ENCODE results near the gene MYO3B. TPM values are rescaled to one million over a fixed set of nuclear protein-coding genes. Genes with fewer than 3 reads are reported as not detected.

The MYO3B gene
- polyA plus RNA-seq, 1 donor (not counting 4 experiments of a cell fraction or from before 2014, with no cell fraction given), result 4.4 TPM

- dilution Hi-C loops (cut with MboI; ENCODE audit: extremely low pct_ligation_motif_present, low sequenced_read_pairs), result no loop called here
- TF ChIP-seq CTCF (optimal IDR thresholded peaks at IDR 0.05 in 1 of 3, IDR thresholded peaks at IDR 0.05 in 1 of 3, conservative IDR thresholded peaks at IDR 0.05 in 1 of 3; ENCODE audit: extremely low read depth in 1 of 3, insufficient read depth in 2 of 3, low read length in 3 of 3) (no peak), EZH2 (IDR thresholded peaks at IDR 0.05; ENCODE audit: low read length) (no peak)
- Histone ChIP-seq H4K20me1 (ENCODE audit: control insufficient read depth, extremely low read depth, insufficient read depth, low read length) (no peaks in the 10 kb centered on the region), H3K4me3 (ENCODE audit: control insufficient read depth in 2 of 3, extremely low read depth in 1 of 3, insufficient read depth in 2 of 3, low read depth in 1 of 3, low read length in 3 of 3) (no peak overlapping the region), H3K27ac (ENCODE audit: control insufficient read depth, insufficient read depth, low read length) (no peak overlapping the region), H3K9me3 (ENCODE audit: control insufficient read depth, low read depth, low read length) (no peaks in the 10 kb centered on the region), H3K27me3 (ENCODE audit: control insufficient read depth, extremely low read depth, insufficient read depth, low read length) (peaks cover 11% of the 10 kb centered on the region), H3K36me3 (ENCODE audit: control insufficient read depth in 2 of 2, extremely low read depth in 1 of 2, insufficient read depth in 2 of 2, low read length in 2 of 2) (no peaks in the 10 kb centered on the region), H2AFZ (ENCODE audit: control insufficient read depth, low read length) (no peak overlapping the region), H3K4me1 (ENCODE audit: control insufficient read depth, extremely low read depth, insufficient read depth, low read length) (no peaks in the 10 kb centered on the region), H3K9ac (ENCODE audit: control insufficient read depth, extremely low read depth, insufficient read depth, low read length) (no peak overlapping the region), H3K79me2 (ENCODE audit: control insufficient read depth, insufficient read depth, low read length) (no peaks in the 10 kb centered on the region), H3K4me2 (ENCODE audit: control insufficient read depth, extremely low read depth, insufficient read depth, low read depth, low read length) (no peak overlapping the region), H3K9me1 (ENCODE audit: control insufficient read depth, extremely low read depth, insufficient read depth, low read length) (no peaks in the 10 kb centered on the region)
- peak; percentile 1 for DNase-seq (ENCODE audit: low read depth, low spot score)
- FAIRE-seq, result no peak
Observed at GRCh38 chr2:170243118-170243837, 65.3 kb downstream of the MYO3B start.

- H3K9ac ChIP-seq (ENCODE audit: control insufficient read depth, extremely low read depth, insufficient read depth, low read length), result no peak overlapping the region
- H3K4me2 ChIP-seq (ENCODE audit: control insufficient read depth, extremely low read depth, insufficient read depth, low read depth, low read length), result no peak overlapping the region
- no peaks in the 10 kb centered on the region for H3K36me3 ChIP-seq (ENCODE audit: control insufficient read depth in 2 of 2, extremely low read depth in 1 of 2, insufficient read depth in 2 of 2, low read length in 2 of 2)
- no peak for FAIRE-seq
- TF ChIP-seq EZH2 (IDR thresholded peaks at IDR 0.05; ENCODE audit: low read length) (no peak), CTCF (optimal IDR thresholded peaks at IDR 0.05 in 1 of 3, IDR thresholded peaks at IDR 0.05 in 1 of 3, conservative IDR thresholded peaks at IDR 0.05 in 1 of 3; ENCODE audit: extremely low read depth in 1 of 3, insufficient read depth in 2 of 3, low read length in 3 of 3) (no peak)
- DNase-seq (ENCODE audit: low read depth, low spot score), result no peak
- H3K27me3 ChIP-seq (ENCODE audit: control insufficient read depth, extremely low read depth, insufficient read depth, low read length), result peaks cover 11% of the 10 kb centered on the region
- H4K20me1 ChIP-seq (ENCODE audit: control insufficient read depth, extremely low read depth, insufficient read depth, low read length), result no peaks in the 10 kb centered on the region
- H3K9me1 ChIP-seq (ENCODE audit: control insufficient read depth, extremely low read depth, insufficient read depth, low read length), result no peaks in the 10 kb centered on the region
- no peaks in the 10 kb centered on the region for H3K4me1 ChIP-seq (ENCODE audit: control insufficient read depth, extremely low read depth, insufficient read depth, low read length)
- H3K4me3 ChIP-seq (ENCODE audit: control insufficient read depth in 2 of 3, extremely low read depth in 1 of 3, insufficient read depth in 2 of 3, low read depth in 1 of 3, low read length in 3 of 3), result no peak overlapping the region
- no peaks in the 10 kb centered on the region for H3K79me2 ChIP-seq (ENCODE audit: control insufficient read depth, insufficient read depth, low read length)
- H3K9me3 ChIP-seq (ENCODE audit: control insufficient read depth, low read depth, low read length), result no peaks in the 10 kb centered on the region
- H2AFZ ChIP-seq (ENCODE audit: control insufficient read depth, low read length), result no peak overlapping the region
- no peak overlapping the region for H3K27ac ChIP-seq (ENCODE audit: control insufficient read depth, insufficient read depth, low read length)
- dilution Hi-C loops (cut with MboI; ENCODE audit: extremely low pct_ligation_motif_present, low sequenced_read_pairs), result no loop called here
Observed at GRCh38 chr2:170243898-170244297, 66.0 kb downstream of the MYO3B start.
